GM18861 (cell line): ENCODE data around the gene MCC.

Experiments used
- ATAC-seq: cut with Tn5 transposase; IDR thresholded peaks from one replicate; pipeline ENCODE4 v1.9.1; 2021; ENCODE audit not compliant: unreplicated experiment

MCC gene

GRCh38 chr5:113017881-113018635 is 470.2 kb downstream of the MCC start:
- ATAC-seq: no peak

DNA sequence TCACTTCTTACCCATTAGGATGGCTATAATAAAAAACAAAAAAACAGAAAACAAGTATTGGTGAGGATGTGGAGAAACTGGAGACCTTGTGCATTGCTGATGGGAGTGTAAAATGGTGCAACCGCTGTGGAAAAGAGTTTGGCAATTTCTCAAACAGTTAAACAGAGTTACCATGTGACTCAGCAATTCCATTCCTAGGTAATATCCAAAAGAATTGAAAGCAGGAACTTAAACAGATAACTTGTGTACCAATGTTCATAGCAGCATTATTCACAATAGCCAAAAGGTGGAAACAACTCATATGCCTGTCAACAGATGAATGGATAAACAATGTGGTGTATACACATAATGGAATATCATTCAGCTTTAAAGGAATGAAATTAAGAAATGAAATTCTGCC is 482.8 kb downstream of the MCC start:
- ATAC-seq: no peak

DNA sequence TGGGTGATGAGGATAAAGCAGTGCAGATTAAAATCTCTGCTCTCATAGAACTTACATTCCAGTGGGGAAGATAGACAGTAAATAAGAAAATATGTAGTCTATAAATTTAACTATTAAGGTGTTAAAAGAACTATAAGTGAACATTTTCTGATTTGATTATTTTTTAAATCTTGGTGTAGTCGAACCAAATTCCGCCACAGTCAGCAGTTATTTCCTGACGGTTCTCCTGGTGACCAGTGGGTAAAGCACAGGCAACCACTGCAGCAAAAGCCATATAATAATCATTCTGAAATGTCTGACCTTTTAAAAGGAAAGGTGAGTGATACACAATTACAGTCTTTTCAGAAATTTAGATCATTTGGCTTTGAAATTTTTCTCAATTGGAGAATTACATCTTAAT is 484.5 kb downstream of the MCC start:
- no peak for ATAC-seq

DNA sequence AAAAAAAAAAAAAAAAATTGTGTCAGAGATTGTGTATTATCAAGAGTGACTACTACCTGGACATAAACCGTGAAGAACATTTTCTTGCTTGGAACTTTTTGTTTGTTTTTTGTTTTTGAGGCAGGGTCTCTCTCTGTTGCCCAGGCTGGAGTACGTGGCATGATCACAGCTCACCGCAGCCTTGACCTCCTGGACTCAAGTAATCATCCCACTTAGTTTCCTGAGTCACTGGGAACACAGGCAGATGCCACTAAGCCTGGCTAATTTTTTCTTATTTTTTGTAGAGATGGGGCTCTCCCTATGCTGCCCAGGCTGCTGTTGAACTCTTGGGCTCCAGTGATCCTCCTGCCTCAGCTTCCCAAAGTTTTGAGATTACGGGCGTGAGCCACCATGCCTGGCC is 485.8 kb downstream of the MCC start:
- no peak for ATAC-seq

DNA sequence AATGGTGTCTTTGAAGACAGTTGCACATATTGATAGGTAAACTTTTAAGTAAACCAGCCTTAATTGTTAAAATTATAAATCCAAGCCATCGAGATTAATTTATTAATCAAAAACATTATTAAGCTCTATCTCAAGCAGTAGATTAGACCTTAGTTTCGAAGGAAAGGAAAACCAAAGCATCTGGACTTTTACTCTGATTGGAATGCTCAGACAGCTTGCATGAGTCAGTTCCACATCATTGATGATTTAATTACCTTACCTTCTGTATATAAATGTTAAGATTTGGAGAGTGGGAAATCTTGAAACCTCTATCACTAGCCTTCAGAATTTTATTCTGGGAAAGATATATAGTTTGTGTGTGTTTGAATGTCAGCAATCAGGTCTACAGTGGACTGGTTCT is 487.8 kb downstream of the MCC start:
- ATAC-seq: no peak

DNA sequence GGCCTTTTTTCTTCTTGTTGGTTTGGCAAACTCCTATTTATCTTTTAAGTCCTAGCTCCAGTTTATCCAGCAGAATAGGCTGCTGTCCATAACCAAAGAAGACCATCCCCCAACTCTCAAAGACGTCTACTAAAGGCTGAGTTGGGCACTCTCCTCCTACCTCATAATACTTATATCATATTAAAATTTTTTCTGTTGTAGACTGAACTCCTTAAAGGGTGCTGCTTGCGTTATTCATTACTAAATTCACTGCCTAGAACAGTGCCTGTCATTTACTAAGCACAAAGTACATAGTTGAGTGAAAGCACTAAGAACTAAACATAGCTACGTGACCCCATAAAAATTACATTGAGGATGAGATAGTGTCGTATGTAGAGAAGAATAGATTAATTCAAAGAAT is 490.0 kb downstream of the MCC start:
- no peak for ATAC-seq

DNA sequence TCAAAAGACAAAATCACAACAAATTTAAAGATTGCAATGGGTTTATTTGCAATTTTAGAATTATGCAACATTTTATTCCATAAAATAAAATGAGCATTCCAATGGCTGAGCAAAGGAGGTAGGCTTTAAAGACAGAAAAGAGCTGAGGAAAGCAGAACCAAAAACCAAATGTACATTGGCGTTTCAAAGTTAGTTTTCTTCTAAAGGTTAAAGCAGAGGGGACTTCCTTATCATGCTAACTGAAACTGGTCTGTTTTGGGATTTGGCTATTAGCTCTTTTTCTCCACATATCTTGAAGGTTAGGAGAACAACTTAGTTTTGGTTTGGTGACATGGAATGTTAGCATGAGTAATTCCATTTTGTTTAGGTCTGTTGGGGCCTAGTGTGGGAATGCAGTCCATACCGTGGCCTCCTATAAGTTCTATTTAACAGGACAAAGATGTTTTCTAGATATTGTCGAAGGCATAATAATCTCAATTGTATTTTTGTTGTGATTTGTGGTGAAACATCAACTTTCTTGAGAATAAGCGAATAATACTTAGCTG is 491.4 kb downstream of the MCC start:
- ATAC-seq: no peak

DNA sequence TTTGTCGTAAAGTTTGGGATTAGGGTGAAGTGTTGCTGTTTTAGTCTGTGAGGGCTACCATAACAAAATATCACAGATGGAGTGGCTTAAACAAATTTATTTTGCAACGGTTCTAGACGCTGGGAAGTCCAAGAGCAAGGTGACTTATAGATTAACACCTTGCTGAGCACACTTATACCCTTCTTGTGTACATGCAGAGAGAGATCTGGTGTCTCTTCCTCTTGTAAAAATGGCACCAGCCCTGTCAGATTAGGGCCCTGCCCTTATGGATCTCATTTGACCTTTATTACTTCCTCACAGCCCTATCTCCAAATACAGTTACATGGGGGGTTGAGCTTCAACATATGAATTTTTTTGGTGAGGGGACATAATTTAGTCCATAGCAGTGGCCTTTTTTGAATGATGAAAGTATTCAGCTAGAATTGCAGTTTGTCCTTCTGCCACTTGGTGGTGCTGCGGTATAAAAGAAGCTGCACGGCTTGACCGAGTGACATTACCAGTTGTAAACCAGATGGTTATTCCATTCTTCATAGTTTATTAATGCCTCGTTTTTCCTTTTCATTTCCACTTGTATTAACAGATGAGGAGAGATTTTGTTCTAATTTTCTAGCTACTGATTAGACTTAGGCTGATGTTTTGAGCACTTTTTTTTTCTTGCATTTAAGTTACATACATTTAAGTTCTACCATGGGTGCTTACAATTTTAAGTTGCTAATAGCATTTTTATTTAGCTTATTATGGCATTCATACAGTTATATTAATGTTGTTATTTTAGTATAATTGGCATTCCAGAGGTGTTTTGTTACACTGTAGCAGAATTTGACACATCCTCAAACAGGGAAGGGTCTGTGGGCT is 492.3 kb downstream of the MCC start:
- peak; percentile 81 for ATAC-seq

DNA sequence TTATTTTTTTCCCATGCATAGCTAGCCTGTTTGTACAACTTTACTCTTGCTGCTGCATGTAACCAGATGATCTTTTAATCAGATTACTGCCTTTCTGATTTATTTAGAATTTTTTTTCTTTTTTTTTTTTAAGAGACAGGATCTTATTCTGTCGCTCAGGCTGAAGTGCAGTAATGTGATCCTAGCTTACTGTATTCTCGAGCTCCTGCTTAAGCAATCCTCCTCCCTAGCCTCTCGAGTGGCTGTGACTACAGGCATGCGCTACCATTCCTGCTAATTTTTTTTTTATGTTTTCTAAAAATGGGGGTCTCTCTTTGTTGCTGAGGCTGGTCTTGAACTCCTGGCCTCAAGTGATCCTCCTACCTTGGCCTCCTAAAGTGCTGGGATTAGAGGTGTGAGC is 502.0 kb downstream of the MCC start:
- no peak for ATAC-seq

DNA sequence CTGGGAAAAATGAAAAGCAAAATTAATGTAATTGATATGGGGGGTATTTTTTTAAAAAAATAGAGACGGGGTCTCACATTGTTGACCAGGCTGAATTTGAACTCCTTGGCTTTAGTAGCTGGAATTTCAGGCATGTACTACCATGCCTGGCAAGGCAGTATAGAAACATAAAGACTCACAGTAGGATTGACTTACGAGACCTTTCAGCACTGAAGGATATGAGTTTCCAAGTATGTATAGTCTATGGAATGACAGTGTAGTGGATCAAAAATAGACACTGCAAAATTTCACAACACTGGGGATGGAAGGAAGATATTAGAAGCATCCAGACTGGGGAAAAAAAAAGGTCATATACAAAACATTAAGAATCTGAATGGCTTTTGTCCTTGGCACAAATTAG is 504.9 kb downstream of the MCC start:
- no peak for ATAC-seq

DNA sequence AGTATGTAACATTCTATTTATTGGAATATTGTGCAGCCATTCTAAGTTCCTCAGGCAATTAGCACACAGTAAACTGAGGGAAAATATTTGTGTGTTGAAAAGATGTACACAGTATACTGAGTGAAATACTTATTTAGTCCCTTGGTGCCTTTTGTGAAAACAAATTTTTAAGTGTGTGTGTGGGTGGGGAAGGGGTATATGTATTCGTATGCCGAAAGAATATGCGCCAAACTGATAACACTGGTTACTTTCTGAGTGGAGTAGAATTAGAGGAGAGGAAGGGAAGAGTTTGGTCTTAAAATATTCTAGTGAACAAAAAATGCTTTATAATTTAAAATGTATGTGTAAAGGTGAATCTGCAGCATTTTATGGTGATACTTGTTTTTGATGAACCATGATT is 508.5 kb downstream of the MCC start:
- ATAC-seq: no peak

DNA sequence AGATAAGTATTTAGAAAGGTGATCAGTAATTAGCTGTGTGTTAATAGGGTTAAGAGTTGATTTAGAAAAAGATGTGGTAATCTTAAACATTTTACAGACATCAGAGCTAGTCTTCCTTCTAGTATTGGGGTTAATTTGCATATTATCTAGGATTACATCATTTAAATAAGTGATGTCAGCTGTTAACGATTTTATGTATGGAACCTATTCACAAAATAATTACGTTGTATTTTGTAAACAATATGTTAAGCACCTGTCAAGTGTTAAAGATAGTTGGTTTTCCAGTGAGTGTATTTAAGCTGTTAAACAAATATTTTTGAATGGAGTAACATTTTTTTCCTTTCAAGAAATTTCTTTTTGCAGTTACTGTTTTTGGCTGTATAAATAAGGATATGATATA is 509.4 kb downstream of the MCC start:
- no peak for ATAC-seq

GRCh38 chr5:112977440-112977861 is 510.8 kb downstream of the MCC start:
- no peak for ATAC-seq

DNA sequence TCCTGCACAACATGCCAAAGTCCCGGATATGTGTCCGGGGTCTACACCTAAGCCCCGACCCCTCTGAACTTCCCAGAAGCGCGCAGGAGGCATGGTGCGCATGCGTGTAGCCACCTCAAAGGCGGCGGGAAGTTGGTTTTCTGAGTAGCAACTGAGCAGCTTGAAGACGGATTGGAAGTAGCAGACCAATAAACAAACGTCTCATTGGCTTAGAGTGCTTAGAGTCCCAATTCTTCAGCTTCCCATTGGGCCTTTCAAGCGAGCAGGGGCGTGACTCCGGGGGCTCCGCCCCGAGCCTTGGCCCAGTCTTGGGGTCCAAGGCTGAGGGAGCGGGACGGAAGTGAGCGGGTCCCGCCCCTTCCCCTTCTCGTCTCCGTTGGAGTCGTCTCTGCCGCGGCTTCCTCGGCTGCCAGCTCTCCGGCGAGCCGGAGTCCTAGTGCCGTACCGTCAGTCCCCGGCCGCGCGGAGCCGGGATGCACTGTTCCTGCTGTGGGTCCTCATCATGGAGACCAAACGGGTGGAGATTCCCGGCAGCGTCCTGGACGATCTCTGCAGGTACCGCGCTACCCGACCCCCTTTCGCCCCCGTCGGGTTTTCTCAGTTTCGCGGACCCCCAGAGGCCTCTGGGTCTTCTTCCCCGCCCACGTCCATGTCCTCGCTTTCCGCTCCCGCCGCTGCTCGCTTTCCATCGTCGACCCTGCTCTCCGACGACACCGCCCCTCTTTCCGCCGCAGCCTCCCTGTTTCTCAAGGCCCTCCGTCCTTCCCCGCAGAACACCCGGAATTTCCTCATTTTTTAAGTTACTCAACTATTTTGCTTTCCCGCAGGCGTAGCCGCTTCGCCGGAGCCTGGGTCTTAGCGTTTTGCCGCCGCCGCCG is 511.6 kb downstream of the MCC start, which contains the start of gene DCP2:
TSS of gene DCP2 (plus strand) at position 367 of the 878 bp plus-strand sequence. CDS start at position 503, 136 bp downstream.
- peak; percentile 96 for ATAC-seq

- no peak for ATAC-seq
Measured at GRCh38 chr5:112975721-112976431, 512.4 kb downstream of the MCC start.

DNA sequence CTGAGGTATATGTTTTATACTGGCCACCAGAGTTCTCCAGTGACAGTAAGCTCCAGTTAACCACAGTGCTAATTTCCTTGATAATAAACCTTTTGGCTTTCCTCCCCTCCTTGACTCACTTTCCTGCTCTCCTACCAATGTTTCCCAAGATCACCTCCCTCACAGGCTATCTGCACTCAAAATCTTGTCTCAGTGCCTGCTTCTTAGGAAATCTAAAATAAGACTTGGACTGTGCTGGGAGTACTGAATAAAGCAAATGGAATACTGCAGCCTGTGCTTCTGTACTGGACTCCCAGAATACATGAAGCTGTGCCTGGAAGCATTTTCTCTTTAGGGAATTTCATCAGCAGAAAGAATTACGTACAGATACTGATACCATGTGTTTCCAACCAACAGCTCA is 513.4 kb downstream of the MCC start:
- no peak for ATAC-seq

GRCh38 chr5:112973904-112974303 is 514.3 kb downstream of the MCC start:
- no peak for ATAC-seq

- no peak for ATAC-seq
Measured at GRCh38 chr5:112973036-112973435, 515.2 kb downstream of the MCC start.
